Measurements from ENCODE around the gene PRKCE. TPM values are rescaled to one million over a fixed set of nuclear protein-coding genes. Genes with fewer than 3 reads are reported as not detected.

The PRKCE gene
- total RNA-seq, 1 experiment from 2014 or later = 1.3 TPM

GRCh38 chr2:45622336-45623075 is 29.0 kb upstream of the PRKCE start:
- Histone ChIP-seq H4K5ac (ENCODE audit: insufficient read length, low read depth, low read length) (no peak overlapping the region), H2BK15ac (ENCODE audit: low read depth, low read length) (no peak overlapping the region), H4K91ac (ENCODE audit: insufficient read length, low read depth, low read length) (no peak overlapping the region), H3K56ac (ENCODE audit: insufficient read length, low read depth, low read length) (no peak overlapping the region), H3K23ac (ENCODE audit: insufficient read length, low read depth, low read length) (no peak overlapping the region), H3K4me2 (ENCODE audit: insufficient read depth, insufficient read length, low read length) (no peak overlapping the region), H3K14ac (ENCODE audit: insufficient read depth, low read length) (no peak overlapping the region), H2BK5ac (ENCODE audit: insufficient read length, low read length) (no peak overlapping the region), H3K23me2 (ENCODE audit: insufficient read length, low read depth, low read length, poor library complexity, severe bottlenecking) (no peaks in the 10 kb centered on the region), H2BK12ac (ENCODE audit: insufficient read length, low read depth, low read length) (no peak overlapping the region), H3K27me3 (ENCODE audit: insufficient read depth, low read length) (no peaks in the 10 kb centered on the region), H3K79me2 (ENCODE audit: insufficient read depth, low read length) (no peaks in the 10 kb centered on the region; the same call in 1 of the 2 replicates), H4K20me1 (ENCODE audit: control insufficient read depth, insufficient read depth, insufficient read length) (no peaks in the 10 kb centered on the region), H3K79me1 (ENCODE audit: insufficient read depth, low read depth, low read length, poor library complexity, severe bottlenecking) (no peaks in the 10 kb centered on the region), H3K9me3 (ENCODE audit: control insufficient read depth, low read depth, low read length) (no peaks in the 10 kb centered on the region), H3K27ac (ENCODE audit: insufficient read length, low read depth, low read length) (no peak overlapping the region), H3K18ac (ENCODE audit: insufficient read length, low read depth, low read length) (no peak overlapping the region), H3K4ac (ENCODE audit: low read depth, low read length) (no peak overlapping the region), H3T11ph (ENCODE audit: low read length) (no peak overlapping the region), H2AK5ac (ENCODE audit: insufficient read length, low read length) (no peak overlapping the region), H3K9ac (ENCODE audit: extremely low read depth, insufficient read length, low read length) (no peak overlapping the region), H3K4me1 (ENCODE audit: insufficient read depth, low read length) (no peaks in the 10 kb centered on the region), H2AFZ (ENCODE audit: low read length) (no peak overlapping the region), H2BK20ac (ENCODE audit: low read depth, low read length, poor library complexity, severe bottlenecking) (no peak overlapping the region), H2BK120ac (ENCODE audit: low read depth, low read length, poor library complexity, severe bottlenecking) (no peak overlapping the region), H4K8ac (replicated peaks; ENCODE audit: insufficient read length, low read depth, low read length) (no peak overlapping the region)
- WGBS (ENCODE audit: extremely low coverage, insufficient read length, low lambda C conversion rate) = no CpG with 5 or more reads among the region's 6 CpGs
- H3K9me3 Mint-ChIP-seq = no peaks in the 10 kb centered on the region
- no peak overlapping the region for H3K27ac Mint-ChIP-seq
- H3K36me3 Mint-ChIP-seq (ENCODE audit: insufficient read depth in 1 of 3, low read depth in 3 of 3) = no peaks in the 10 kb centered on the region
- no peaks in the 10 kb centered on the region; the same call in 1 of the 2 replicates for H3K27me3 Mint-ChIP-seq (ENCODE audit: low read depth)
- DNase-seq = no peak
- H3K4me3 Mint-ChIP-seq = no peak overlapping the region
- no peaks in the 10 kb centered on the region for H3K4me1 Mint-ChIP-seq
- no peak for TF ChIP-seq CTCF (conservative IDR thresholded peaks at IDR 0.05)
